Non-pigmented ciliary epithelial cell (primary cell): ENCODE results near the gene EGR4.
"Not testable (repeated sequence)": the region's sequence is repeated elsewhere in the genome, so short reads cannot be mapped to it uniquely, and the experiment has no call there.

Source experiments
- DNase-seq: peaks from one replicate; pipeline ENCODE4 v3.0.0-alpha.2; 2010; ENCODE audit warnings: low read depth

Gene EGR4

DNA sequence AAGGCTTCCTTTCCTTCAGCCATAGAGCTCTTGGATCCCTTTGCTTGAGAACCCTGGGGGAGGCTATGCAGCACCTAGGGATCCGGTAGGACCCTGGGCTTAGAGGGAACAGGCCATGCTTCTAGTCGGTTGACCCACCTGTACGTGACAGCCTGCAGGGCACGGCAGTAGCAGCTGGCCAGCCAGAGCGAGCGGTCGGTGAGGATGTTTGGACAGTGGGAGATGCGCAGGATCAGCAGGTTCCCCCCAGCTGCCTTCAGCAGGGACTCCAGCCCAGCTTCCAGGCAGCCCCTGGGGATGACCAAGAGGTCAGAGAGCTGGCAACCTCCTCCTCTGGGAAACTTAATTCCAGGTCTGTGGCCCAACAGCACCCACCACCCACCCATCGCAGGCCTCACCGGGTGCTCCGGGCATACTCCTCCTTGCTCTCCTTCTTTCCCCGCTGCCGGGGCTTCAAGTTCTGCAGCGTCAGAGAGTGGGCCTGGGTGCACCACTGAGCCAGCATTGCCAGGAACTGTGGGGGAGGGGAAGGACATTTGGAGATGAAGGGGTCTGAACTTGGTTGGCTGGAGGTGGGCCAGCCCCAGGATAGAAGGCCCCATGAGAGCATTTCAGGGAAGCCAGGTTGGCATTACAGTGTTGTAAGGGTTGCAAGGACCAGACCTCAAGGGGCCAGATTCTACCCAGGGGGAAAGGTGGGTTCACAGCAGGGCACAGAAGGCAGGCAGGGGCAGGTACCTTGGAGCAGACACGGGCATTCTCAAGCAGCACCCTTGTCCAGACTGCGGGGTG is 29.6 kb downstream of the EGR4 start:
- no peak for DNase-seq

DNA sequence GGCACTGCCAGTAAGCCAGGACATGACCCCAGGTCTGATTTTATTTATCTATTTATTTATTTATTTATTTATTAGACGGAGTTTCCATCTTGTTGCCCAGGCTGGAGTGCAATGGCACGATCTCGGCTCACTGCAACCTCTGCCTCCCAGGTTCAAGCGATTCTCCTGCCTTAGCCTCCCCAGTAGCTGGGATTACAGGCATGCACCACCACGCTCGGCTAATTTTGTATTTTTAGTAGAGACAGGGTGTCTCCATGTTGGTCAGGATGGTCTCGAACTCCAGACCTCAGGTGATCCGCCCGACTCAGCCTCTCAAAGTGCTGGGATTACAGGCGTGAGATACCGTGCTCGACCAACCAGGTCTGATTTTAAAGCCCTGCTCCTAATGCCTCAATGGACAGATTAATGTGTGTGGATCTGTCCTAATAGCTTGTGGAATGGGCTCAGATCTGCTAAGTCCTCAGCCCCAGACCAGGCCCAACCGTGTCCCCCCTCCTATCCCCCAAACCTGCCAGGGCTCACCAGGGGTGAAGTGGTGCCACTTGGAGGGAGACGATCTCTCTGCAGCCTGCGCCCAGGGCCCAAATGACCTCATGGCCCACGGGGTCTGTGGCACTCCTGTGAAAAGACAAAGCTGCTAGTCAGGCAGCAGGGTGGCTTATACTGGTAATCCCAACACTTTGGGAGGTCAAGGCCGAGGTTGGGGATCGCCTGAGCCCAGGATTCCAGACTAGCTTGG is 30.5 kb downstream of the EGR4 start:
- DNase-seq: not testable (repeated sequence)

DNA sequence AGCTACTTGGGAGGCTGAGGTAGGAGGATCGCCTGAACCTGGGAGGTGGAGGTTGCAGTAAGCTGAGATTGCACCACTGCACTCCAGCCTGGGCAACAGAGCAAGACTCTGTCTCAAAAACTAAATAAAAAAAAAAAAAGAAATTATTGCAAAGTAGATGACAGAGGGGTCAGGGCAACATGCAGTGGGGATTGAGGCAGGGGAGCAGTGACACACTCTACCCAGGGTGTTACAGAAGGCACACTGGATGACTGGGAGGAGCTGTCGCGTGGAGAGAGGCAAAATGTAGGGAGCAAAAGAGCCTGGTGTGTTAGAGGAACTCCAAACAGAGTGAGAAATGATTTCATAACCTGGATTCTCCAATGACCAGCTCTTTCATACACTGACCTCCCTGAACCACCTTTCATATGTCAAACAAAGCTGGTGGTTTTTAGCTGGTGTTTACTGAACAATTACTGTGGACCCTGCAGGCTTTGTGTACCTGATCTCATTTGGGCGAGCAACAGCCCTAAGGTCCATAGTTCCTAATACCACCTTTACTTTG is 31.2 kb downstream of the EGR4 start:
- no peak for DNase-seq

DNA sequence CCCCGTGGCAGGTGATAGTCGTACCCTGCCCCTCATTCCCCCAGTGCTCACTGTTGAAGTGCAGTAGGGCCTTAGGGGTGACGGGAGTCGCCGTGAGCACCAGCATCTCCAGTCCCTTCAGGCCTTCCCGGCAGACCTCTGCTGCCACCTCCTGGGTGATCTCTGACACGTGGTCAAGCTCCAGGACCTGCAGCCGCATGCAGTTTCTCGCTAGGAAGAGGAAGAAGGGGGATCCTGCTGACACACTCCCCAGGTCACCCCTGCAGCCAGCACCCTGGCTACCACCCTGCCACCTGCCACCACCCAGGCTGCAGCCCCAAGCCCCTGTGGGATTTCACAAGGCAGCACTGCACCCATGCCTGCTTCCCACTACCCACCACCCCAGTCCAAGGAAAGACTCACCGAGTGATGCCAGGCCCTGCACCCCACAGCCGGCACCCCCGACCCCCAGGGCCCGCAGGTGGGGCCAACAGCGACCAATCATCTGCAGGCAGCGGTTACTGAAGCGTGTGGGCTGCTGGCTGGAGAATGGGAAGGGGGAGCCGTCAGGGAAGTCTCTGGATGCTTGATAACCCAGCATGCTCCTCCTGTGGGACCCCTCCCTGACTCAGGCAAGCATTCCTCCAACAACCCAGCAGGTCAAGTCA is 32.9 kb downstream of the EGR4 start:
- no peak for DNase-seq

DNA sequence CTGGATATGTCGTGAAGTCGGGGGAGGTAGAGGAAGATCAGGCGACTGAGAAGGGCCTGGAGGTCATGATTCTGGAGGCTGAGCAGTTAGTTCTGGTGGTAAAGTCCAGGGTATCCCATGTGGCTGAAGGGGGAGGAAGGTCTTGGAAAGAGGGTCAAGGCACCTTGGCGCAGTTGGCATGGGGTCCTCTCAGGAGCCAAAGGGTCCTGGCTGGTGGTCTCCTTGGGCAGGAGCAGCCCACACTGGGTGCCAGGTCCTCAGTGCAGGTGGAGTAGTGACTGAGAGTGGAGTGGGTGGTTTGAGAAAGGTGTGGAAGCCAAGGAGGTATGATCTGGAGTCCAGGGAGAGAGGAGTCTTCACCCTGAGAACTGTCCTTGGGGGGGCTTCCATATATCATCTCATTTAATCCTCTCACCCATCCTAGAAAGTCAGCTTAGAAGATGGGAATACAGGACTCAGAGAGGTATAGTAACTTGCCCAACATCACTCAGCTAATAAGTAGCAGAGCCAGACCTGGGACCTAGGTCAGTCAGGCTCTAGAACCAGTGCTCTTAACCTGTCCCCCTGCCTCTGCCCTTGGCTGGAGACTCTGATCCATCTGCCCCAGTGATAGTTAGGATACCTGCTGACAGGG is 33.5 kb downstream of the EGR4 start:
- DNase-seq: no peak

DNA sequence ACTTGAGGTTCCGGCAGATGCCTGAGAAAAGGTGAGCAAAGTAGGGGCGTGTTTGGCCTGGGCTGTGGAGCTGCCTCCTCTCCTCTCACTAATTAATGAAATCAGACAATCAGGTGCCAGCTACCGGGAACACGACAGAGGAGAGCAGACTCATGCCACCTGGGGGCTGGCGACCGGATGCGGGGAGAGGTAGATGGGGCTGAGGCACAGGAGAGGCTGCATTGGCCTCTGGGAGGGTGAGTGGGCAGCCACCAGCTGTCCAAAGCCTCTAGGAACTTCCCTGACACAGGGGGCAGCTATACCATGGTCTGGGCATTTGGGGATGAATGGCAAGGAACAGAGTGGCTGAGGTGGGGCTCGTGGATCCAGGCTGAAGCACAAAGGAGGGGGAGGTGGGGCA is 34.1 kb downstream of the EGR4 start:
- DNase-seq: no peak

DNA sequence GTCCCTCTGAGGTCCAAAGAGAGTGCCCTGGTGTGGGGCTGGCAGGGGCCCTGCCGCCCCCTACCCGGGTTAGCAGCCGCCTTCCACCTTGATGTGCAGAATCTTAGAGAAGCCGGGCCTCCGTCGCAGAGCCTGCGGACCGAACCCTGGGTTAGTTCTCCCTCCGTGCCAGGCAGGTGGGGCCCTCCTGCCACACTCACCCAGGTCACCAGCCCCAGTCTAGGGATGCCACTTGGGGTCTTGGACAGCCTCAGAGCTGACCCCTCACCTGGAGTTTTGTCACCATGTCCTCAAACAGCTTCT is 34.5 kb downstream of the EGR4 start:
- no peak for DNase-seq

DNA sequence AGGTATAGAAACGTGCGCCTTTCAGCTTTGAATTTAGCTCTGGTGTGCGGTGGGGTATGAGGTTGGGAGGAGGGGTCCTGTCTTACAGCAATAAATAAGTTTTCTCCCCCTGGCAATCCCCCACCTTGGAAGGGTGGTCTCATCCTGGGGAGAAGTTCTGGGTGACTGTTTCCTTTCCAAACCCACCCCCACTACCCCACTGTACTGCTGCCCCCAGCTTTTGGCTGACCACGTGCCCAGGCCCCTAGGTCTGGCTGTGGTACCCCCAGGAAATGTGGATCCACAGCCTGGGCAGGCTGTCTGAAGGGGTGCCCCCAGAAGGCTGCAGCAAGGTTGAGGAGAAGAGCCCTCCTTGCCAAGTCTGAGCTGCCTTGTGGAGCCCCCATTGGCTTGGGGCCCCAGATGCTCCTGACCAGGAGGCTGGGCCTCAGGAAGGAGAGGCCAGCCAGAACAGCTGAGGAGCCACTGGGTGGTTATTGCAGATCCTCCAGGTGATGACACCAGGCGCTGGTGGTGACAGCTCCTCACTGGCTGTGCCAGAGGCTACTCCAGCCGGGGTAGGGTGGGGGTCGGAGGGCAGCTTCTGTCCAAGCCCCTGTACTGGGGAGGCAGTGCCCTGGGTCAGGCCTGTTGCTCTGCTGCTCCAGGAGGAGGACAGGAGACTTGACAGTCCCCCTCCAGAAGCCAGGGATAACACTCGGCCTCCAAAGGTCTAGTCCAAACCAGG is 35.0 kb downstream of the EGR4 start:
- no peak for DNase-seq

DNA sequence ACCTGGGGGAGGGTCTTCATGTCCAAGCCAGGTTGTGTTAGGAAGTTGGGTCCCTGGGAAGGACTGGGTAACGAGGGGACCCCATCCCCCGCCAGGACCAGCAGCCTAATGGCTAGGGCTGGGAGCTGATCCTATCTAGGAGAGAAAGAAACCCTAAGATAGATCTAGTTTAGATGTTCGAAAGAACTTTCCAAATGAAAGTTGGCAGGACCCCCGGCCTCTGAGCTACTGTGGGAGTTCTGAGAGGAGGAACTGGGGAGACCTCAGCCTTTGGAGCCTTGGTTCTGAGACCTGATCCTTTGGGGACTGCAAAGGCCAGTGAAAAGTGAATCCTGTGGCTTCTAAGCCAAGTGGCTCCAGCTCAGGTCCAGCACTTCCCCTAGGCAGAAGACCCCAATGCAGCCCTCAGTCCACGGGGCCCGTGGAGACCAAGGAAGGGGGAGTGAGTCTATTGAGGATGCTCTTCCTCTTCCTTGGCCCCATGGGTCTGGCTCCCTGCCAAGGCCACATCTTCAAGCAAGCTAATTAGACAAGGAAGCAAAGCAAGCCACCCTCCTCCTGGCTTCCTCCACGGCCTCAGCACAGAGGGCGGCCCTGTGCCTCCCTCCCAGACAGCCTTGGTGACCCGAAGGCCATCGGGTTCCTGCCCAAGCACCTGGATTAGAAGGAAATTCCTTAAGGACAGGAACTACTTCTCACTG is 35.8 kb downstream of the EGR4 start:
- no peak for DNase-seq

DNA sequence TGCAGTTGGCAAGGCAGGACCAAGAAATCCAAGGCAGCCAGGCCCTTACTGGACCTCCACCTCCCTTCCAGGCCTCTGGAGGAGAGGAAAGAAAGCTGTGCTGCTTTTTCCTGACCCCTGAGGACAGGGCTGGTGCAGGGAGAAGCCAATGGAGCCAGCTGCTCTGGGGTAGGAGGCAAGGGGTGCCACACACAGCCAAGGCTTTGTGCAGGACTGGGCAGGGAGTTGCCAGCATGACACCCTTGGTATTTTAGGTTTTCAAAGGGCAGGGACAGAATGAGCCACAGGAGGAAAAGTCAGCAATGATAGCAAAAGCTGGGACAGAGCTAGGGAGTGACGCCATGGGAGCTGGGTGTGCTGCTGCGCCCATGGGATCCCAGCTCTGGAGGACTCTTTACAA is 36.3 kb downstream of the EGR4 start:
- no peak for DNase-seq

DNA sequence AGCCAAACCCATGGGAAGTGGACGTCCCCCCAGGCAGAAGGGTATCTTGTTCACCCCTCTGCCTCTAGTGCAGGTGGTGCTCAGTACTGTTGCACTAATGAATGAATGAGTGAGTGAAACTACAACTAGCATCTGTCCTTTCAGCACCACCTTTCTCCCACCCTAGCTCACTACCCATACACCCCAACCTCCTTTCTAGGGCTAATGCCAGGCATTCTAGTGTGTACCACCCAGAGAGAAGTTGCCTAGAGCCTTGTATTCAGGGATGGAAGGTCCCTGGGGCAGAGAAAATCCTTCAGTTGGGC is 36.8 kb downstream of the EGR4 start:
- DNase-seq: no peak

DNA sequence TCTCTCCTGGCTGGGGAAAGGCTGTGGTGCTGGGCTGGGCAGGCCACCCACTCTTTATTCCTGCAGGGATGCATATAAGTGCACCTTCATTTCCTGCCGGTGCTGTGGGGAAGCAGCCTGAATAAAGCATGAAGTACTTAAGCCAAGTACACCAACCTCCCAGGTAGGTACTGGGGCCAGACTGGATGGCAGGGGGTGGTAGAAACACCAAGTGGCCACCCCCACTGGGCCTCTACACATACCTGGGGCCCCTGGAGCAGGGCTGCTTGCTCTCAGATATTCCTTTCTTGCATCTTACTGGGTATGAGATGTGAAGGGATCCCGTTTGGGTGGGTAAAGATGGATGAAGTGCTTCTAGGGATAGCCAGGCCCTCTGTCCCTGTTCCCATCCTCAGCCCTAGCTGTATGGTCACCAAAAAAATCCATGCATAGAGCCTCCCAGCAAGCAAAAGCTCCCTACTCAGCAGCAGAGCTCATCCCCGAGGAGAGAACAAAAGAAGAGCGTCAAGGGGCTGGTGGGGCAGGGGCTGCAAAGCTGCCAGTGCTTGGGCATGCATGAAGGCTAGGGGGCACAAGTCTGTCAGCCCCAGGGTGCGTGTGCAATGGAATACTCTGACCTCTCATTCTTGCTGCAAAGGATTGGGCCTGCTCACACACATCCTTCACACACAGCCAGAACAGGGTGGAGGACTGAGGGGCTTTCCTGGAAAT is 37.3 kb downstream of the EGR4 start:
- DNase-seq: no peak

DNA sequence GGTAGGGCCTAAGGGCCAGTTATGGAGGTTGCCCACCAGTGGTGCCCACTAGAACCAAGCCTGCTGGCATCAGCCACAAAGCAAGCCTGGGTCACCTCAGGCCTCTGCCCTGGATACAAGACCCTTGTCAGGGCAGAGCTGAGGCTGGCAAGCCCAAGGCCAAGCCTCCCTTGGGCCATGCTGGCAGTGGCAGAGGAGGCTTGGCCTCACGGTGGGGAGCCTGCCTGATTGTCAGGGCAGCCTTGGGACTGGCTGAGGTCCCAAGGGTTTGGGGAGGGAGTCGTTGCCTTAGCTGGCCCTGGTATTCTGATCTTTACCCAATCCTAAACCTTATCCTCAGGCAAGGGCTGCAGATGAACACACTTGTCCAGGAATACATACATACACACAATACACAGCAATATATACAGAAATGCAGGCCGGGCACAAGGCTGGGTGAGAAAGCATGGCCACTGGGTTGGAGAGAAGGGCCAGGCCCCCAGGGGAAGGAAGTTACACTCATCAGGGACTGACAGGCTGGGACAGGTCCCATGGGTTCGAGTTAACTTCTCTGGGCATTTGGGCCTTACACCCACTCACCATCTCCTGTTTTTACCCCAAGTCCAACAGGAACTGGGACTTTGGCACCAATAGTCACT is 38.2 kb downstream of the EGR4 start:
- no peak for DNase-seq

DNA sequence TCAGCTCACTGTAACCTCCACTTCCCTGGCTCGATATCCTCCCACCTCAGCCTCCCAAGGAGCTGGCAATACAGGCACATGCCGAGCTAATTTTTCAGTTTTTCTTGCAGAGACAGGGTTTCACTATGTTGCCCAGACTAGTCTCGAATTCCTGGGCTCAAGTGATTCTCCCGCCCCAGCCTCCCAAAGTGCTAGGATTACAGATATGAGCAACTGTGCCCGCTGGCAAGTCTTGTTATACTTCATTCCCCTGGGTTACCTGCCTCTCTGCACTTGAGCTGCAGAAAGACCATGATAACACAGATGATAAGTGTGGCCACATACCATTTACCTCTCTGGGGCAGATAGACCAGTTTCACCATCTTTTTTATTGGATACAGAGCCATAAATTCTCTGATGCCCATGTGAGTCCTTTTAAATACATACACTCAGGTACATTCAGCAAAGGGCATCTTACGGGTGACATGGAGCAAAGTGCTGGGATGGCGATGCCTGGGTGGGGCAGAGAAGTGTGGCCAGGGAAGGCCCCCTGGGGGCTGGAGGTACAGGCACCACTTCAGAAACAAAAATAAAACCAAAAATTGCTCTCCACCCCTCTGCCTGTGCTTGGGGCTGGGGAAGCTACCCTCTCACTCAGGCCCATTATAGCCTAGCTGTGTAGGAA is 38.9 kb downstream of the EGR4 start:
- DNase-seq: no peak

DNA sequence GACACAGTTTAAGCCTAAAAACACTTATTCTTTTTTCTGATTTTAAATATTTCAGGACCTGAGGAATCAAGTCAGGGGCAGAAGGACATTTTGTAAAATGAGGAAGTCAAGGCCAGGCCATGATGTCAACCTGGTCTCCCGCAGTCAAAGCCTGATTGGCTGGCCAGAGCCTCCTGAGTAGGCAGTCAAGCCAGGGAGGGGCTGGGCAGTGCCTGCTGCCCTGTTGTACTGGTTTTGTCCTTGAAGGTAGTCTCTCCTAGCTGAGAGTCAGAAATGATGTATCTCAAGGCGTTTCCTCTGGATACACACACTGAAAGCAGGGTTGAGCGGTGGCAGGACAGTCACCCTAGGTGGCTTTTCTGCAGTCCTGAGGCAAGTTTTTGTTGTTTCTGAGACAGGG is 39.4 kb downstream of the EGR4 start:
- no peak for DNase-seq

DNA sequence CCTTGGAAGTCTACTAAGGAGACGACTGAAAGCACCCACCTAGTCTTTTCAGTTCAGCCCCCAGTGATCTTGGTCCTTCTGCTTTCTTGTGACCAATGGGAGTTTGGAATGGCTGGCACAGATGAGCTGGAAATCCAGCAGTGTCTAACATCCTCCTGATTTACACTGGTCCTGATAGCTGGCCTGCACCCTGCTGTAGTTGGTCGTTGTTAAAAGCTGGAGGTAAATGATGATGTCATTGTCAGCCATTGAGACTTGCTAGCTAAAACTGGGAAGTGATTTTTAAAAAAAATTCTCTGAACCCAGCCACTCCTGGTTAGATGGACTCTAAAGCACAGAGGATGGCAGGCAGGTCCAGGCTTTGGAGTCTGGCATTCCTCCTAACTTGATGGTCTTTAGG is 39.9 kb downstream of the EGR4 start:
- DNase-seq: no peak

DNA sequence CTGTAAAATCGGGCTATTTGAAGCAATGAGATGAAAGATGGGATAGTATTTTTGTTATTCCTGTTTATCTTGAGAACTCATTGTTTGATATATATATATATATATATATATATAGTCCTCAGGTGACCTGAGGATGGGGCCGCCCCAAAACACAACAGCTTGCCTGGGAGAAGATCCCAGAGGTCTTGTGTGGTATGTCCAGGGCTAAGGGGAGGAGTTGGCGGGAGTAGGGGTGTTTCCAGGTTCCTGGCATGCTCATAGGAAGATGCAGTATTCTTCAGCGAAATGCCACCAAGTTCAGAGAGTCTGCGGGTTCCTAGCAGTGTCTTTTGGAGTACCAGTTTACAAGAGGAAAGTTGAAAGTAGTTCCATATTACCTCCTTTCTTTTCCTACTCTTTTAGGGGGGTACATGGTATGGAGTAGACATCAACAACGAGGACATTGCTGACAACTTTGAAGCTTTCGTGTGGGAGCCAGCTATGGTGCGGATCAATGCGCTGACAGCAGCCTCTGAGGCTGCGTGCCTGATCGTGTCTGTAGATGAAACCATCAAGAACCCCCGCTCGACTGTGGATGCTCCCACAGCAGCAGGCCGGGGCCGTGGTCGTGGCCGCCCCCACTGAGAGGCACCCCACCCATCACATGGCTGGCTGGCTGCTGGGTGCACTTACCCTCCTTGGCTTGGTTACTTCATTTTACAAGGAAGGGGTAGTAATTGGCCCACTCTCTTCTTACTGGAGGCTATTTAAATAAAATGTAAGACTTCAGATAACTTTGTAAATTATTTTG is 40.9 kb downstream of the EGR4 start:
- DNase-seq: no peak

DNA sequence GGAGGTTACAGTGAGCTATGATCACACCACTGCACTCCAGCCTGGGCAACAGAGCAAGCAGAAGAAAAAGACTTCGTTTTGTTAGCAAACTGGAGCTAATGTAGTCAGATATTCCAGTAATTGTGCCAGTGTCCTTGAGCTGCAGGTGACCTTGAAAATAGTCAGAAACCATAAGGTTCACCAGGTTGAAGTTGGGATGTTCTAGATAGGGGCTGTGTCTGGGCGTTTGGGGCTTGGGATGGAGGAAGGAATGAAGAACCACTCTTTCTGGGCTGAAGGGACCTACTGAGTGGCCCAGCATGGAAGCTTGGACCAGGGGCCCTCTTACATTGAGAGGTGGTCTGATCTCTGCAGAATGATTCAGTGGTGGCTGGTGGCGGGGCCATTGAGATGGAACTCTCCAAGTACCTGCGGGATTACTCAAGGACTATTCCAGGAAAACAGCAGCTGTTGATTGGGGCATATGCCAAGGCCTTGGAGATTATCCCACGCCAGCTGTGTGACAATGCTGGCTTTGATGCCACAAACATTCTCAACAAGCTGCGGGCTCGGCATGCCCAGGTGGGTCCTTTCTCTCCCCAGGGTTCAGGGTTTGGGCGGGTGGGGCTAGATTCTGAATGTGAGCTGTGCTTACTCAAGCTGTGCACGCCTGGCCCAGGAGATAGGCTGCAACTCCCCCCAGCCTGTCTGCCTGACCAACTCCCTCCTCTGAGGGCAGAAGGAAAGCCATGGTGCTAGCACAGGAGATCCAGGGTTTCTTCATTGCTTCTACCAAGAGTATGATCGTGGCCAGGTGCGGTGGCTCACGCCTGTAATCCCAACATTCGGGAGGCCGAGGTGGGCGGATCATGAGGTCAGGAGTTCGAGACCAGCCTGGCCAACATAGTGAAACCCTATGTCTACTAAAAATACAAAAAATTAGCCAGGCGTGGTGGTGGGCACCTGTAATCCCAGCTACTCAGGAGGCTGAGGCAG is 42.2 kb downstream of the EGR4 start:
- no peak for DNase-seq
